ENCODE measurements around the gene NAGA.

DNA sequence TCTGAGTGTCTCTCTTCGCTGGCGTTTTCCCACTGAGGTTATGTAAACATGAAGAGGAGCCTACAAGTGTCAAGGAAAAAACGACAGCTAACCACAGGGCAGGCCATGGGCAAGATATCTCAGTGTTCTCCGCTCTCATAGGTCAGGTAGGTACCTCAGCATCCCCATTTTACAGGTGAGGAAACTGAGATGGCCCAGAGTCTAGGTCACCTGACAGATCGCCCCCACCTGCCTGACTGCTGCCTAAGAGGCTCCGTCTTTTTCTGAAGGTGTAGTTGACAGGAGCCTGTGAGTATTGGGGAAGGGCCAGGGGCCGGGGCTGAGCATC is 20.8 kb upstream of the NAGA start:
- TF ChIP-seq POLR2A (IDR thresholded peaks at IDR 0.05), result no peak
- TF ChIP-seq, protein P1, sequence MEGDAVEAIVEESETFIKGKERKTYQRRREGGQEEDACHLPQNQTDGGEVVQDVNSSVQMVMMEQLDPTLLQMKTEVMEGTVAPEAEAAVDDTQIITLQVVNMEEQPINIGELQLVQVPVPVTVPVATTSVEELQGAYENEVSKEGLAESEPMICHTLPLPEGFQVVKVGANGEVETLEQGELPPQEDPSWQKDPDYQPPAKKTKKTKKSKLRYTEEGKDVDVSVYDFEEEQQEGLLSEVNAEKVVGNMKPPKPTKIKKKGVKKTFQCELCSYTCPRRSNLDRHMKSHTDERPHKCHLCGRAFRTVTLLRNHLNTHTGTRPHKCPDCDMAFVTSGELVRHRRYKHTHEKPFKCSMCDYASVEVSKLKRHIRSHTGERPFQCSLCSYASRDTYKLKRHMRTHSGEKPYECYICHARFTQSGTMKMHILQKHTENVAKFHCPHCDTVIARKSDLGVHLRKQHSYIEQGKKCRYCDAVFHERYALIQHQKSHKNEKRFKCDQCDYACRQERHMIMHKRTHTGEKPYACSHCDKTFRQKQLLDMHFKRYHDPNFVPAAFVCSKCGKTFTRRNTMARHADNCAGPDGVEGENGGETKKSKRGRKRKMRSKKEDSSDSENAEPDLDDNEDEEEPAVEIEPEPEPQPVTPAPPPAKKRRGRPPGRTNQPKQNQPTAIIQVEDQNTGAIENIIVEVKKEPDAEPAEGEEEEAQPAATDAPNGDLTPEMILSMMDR (IDR thresholded peaks at IDR 0.05), result no peak
